H9 (cell line): ENCODE results near the gene KRTAP10-10. TPM values are rescaled to one million over a fixed set of nuclear protein-coding genes. Genes with fewer than 3 reads are reported as not detected.

ENCODE experiments used
- DNase-seq: peaks from one replicate; pipeline ENCODE4 v3.0.0-alpha.2; 2017
- H2AFZ ChIP-seq: one replicate; pipeline ENCODE4 v1.6.1; 2013; ENCODE audit warnings: mild to moderate bottlenecking, low read length, control low read depth, moderate library complexity
- H2AK5ac ChIP-seq: 2 replicates; pipeline ENCODE4 v1.6.1; 2013; ENCODE audit warnings: low read length, control low read depth, mixed read lengths; ENCODE audit not compliant: insufficient read length
- H2BK120ac ChIP-seq: one replicate; pipeline ENCODE4 v1.6.1; 2013; ENCODE audit warnings: low read depth, mild to moderate bottlenecking, low read length, control low read depth, inconsistent platforms; ENCODE audit not compliant: poor library complexity, severe bottlenecking
- H2BK12ac ChIP-seq: 2 replicates; pipeline ENCODE4 v1.6.1; 2013; ENCODE audit warnings: low read length, control low read depth, mixed read lengths, low read depth; ENCODE audit not compliant: insufficient read length
- H2BK15ac ChIP-seq: 2 replicates; pipeline ENCODE4 v1.6.1; 2013; ENCODE audit warnings: low read depth, low read length, control low read depth
- H2BK20ac ChIP-seq: one replicate; pipeline ENCODE4 v1.6.1; 2013; ENCODE audit warnings: low read depth, mild to moderate bottlenecking, low read length, control low read depth, inconsistent platforms; ENCODE audit not compliant: poor library complexity, severe bottlenecking
- H2BK5ac ChIP-seq: 2 replicates; pipeline ENCODE4 v1.6.1; 2013; ENCODE audit warnings: low read length, control low read depth, mixed read lengths; ENCODE audit not compliant: insufficient read length
- H3K14ac ChIP-seq: 2 replicates; pipeline ENCODE4 v1.6.1; 2013; ENCODE audit warnings: low read length, control low read depth; ENCODE audit not compliant: insufficient read depth
- H3K18ac ChIP-seq: 2 replicates; pipeline ENCODE4 v1.6.1; 2013; ENCODE audit warnings: low read depth, mild to moderate bottlenecking, mixed read lengths, low read length, control low read depth; ENCODE audit not compliant: insufficient read length
- H3K23ac ChIP-seq: 2 replicates; pipeline ENCODE4 v1.6.1; 2013; ENCODE audit warnings: low read length, control low read depth, mixed read lengths, low read depth; ENCODE audit not compliant: insufficient read length
- H3K23me2 ChIP-seq: 2 replicates; pipeline ENCODE4 v1.6.1; 2013; ENCODE audit warnings: low read depth, mild to moderate bottlenecking, mixed read lengths, low read length, control low read depth; ENCODE audit not compliant: insufficient read length, poor library complexity, severe bottlenecking
- H3K27ac ChIP-seq: 2 replicates; pipeline ENCODE4 v1.5.1; 2013; ENCODE audit warnings: low read length, control low read depth, mixed read lengths, low read depth; ENCODE audit not compliant: insufficient read length
- H3K27me3 ChIP-seq: 2 replicates; pipeline ENCODE4 v1.6.1; 2013; ENCODE audit warnings: low read length, control low read depth, inconsistent platforms; ENCODE audit not compliant: insufficient read depth
- H3K4ac ChIP-seq: 2 replicates; pipeline ENCODE4 v1.6.1; 2013; ENCODE audit warnings: low read depth, mild to moderate bottlenecking, control low read depth, inconsistent platforms, low read length, moderate library complexity
- H3K4me1 ChIP-seq: 2 replicates; pipeline ENCODE4 v1.6.1; 2013; ENCODE audit warnings: low read length, control low read depth, inconsistent platforms; ENCODE audit not compliant: insufficient read depth
- H3K4me2 ChIP-seq: 2 replicates; pipeline ENCODE4 v1.6.1; 2013; ENCODE audit warnings: low read length, control low read depth, mixed read lengths; ENCODE audit not compliant: insufficient read length, insufficient read depth
- H3K56ac ChIP-seq: 2 replicates; pipeline ENCODE4 v1.6.1; 2013; ENCODE audit warnings: low read depth, mild to moderate bottlenecking, mixed read lengths, low read length, control low read depth; ENCODE audit not compliant: insufficient read length
- H3K79me1 ChIP-seq: 2 replicates; pipeline ENCODE4 v1.6.1; 2013; ENCODE audit warnings: low read depth, mild to moderate bottlenecking, moderate library complexity, low read length, control low read depth, inconsistent platforms; ENCODE audit not compliant: insufficient read depth, poor library complexity, severe bottlenecking
- H3K79me2 ChIP-seq: 2 replicates; pipeline ENCODE4 v1.6.1; 2013; ENCODE audit warnings: low read length, control low read depth, inconsistent platforms; ENCODE audit not compliant: insufficient read depth
- H3K9ac ChIP-seq: 2 replicates; pipeline ENCODE4 v1.6.1; 2013; ENCODE audit warnings: low read length, control low read depth, mixed read lengths; ENCODE audit not compliant: insufficient read length; ENCODE audit errors: extremely low read depth
- H3K9me3 ChIP-seq: one replicate; pipeline ENCODE4 v1.6.1; 2013; ENCODE audit warnings: low read depth, low read length, inconsistent platforms; ENCODE audit not compliant: control insufficient read depth
- H3T11ph ChIP-seq: one replicate; pipeline ENCODE4 v1.6.1; 2013; ENCODE audit warnings: mild to moderate bottlenecking, low read length, control low read depth, inconsistent platforms
- H4K20me1 ChIP-seq: one replicate; pipeline ENCODE4 v1.6.1; 2013; ENCODE audit not compliant: control insufficient read depth, insufficient read length, insufficient read depth
- H4K5ac ChIP-seq: 2 replicates; pipeline ENCODE4 v1.6.1; 2013; ENCODE audit warnings: low read depth, mild to moderate bottlenecking, mixed read lengths, low read length, control low read depth; ENCODE audit not compliant: insufficient read length
- H4K8ac ChIP-seq: replicated peaks from 2 replicates; pipeline ENCODE4 v1.6.1; 2013; ENCODE audit warnings: low read length, control low read depth, mixed read lengths, low read depth; ENCODE audit not compliant: insufficient read length
- H4K91ac ChIP-seq: 2 replicates; pipeline ENCODE4 v1.6.1; 2013; ENCODE audit warnings: low read depth, mild to moderate bottlenecking, moderate library complexity, mixed read lengths, low read length, control low read depth; ENCODE audit not compliant: insufficient read length
- H3K27ac Mint-ChIP-seq, 3 experiments: 2 replicates in 2 of 3; 3 replicates in 1 of 3; pipeline ENCODE4 v1.8.0; 2020 to 2021; ENCODE audit warnings: mixed read lengths in 3 of 3, mild to moderate bottlenecking in 1 of 3, moderate library complexity in 1 of 3
- H3K27me3 Mint-ChIP-seq: 2 replicates; pipeline ENCODE4 v1.8.0; 2021; ENCODE audit warnings: low read depth, mild to moderate bottlenecking, moderate library complexity, mixed read lengths
- H3K36me3 Mint-ChIP-seq, 3 experiments: 2 replicates in 2 of 3; 3 replicates in 1 of 3; pipeline ENCODE4 v1.8.0; 2020 to 2021; ENCODE audit warnings: low read depth in 3 of 3, mixed read lengths in 3 of 3; ENCODE audit not compliant: insufficient read depth in 1 of 3
- H3K4me1 Mint-ChIP-seq, 2 experiments: 2 replicates each; pipeline ENCODE4 v1.8.0; 2020; ENCODE audit warnings: mixed read lengths in 2 of 2
- H3K4me3 Mint-ChIP-seq, 2 experiments: 2 replicates in 1 of 2; 3 replicates in 1 of 2; pipeline ENCODE4 v1.8.0; 2020 to 2021; ENCODE audit warnings: mild to moderate bottlenecking in 2 of 2, mixed read lengths in 2 of 2, moderate library complexity in 1 of 2
- H3K9me3 Mint-ChIP-seq, 2 experiments: 2 replicates in 1 of 2; 3 replicates in 1 of 2; pipeline ENCODE4 v1.8.0; 2020; ENCODE audit warnings: mild to moderate bottlenecking in 2 of 2, mixed read lengths in 2 of 2, moderate library complexity in 1 of 2
- CTCF ChIP-seq: fragments of 200-600 bp; sonication (generic); conservative IDR thresholded peaks from 3 replicates; pipeline ENCODE4 v1.8.0; 2021; ENCODE audit warnings: antibody characterized with exemption, mild to moderate bottlenecking
- WGBS: extraction: QIAGEN DNeasy Blood & Tissue Kit; methylation state at CpG from one replicate; pipeline ENCODE4 v1.1.7; 2013; ENCODE audit warnings: missing lambda C conversion rate, low lambda C conversion rate, mixed read lengths; ENCODE audit not compliant: insufficient read length; ENCODE audit errors: extremely low coverage; 5-methylcytosine and 5-hydroxymethylcytosine counted together
- total RNA-seq: library from RNA; stranded (reverse); gene quantifications from 2 replicates; pipeline ENCODE4 v1.2.1, GENCODE V29; 2021

The KRTAP10-10 gene
- total RNA-seq, 1 experiment from 2014 or later: not detected

GRCh38 chr21:44612029-44612486 lies 25.1 kb upstream of the KRTAP10-10 start, which contains the start of gene KRTAP10-8:
Gene KRTAP10-8, plus strand, starts transcription at chr21:44612079. Its CDS starts 22 bp downstream, at chr21:44612101.
- Histone ChIP-seq H2BK15ac (no peak within 1 kb of the TSS), H3K23me2 (no peaks in the 10 kb centered on the region), H2AK5ac (no peak within 1 kb of the TSS), H4K5ac (no peak within 1 kb of the TSS), H3K56ac (no peak within 1 kb of the TSS), H4K91ac (no peak within 1 kb of the TSS), H4K20me1 (no peaks in the 10 kb centered on the region), H3K4me2 (no peak within 1 kb of the TSS), H2BK12ac (no peak within 1 kb of the TSS), H3T11ph (no peak within 1 kb of the TSS), H3K27ac (no peak within 1 kb of the TSS), H3K18ac (no peak within 1 kb of the TSS), H3K9ac (no peak within 1 kb of the TSS), H3K9me3 (peaks cover 9% of the 10 kb centered on the region), H3K79me2 (no peaks in the 10 kb centered on the region), H2BK120ac (no peak within 1 kb of the TSS), H2AFZ (no peak within 1 kb of the TSS), H3K4me1 (no peaks in the 10 kb centered on the region), H3K4ac (no peak within 1 kb of the TSS), H3K23ac (no peak within 1 kb of the TSS), H4K8ac (no peak within 1 kb of the TSS), H3K27me3 (no peaks in the 10 kb centered on the region), H2BK5ac (no peak within 1 kb of the TSS), H3K14ac (no peak within 1 kb of the TSS; the same call in 1 of the 2 replicates), H3K79me1 (no peaks in the 10 kb centered on the region), H2BK20ac (no peak within 1 kb of the TSS)
- DNase-seq: no peak
- Mint-ChIP-seq H3K4me3 (no peak within 1 kb of the TSS), H3K27ac (no peak within 1 kb of the TSS), H3K36me3 (peaks cover 8 to 26% (median 21%) of the 10 kb centered on the region in 3 experiments), H3K4me1 (peaks cover 13 to 22% of the 10 kb centered on the region in 2 experiments), H3K27me3 (peaks cover 9% of the 10 kb centered on the region), H3K9me3 (peaks cover 33 to 37% of the 10 kb centered on the region in 2 experiments)
- WGBS: no CpG with 5 or more reads among the region's 8 CpGs
- TF ChIP-seq CTCF: no peak
